ENCODE results near the gene PREX1.

DNA sequence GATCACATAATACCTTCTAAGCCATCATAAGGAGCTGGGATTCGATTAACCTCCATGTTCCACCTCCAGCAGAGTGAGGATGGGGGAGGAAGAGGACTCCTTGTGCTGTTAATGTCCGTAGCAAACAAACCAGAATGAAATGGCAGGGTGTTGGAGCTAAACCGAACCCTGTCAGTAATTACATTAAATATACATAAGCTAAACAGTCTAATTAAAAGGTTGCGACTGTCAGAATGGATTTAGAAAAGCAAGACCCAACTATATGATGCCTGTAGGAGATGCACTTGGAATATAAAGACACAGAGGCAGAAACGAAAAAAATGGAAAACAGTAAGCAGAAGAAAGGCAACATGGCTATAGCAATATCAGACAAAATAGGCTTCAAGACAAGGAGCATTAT lies 13.2 kb downstream of the PREX1 start:
- TF ChIP-seq, protein P1, sequence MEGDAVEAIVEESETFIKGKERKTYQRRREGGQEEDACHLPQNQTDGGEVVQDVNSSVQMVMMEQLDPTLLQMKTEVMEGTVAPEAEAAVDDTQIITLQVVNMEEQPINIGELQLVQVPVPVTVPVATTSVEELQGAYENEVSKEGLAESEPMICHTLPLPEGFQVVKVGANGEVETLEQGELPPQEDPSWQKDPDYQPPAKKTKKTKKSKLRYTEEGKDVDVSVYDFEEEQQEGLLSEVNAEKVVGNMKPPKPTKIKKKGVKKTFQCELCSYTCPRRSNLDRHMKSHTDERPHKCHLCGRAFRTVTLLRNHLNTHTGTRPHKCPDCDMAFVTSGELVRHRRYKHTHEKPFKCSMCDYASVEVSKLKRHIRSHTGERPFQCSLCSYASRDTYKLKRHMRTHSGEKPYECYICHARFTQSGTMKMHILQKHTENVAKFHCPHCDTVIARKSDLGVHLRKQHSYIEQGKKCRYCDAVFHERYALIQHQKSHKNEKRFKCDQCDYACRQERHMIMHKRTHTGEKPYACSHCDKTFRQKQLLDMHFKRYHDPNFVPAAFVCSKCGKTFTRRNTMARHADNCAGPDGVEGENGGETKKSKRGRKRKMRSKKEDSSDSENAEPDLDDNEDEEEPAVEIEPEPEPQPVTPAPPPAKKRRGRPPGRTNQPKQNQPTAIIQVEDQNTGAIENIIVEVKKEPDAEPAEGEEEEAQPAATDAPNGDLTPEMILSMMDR (IDR thresholded peaks at IDR 0.05), result no peak
- no peak for TF ChIP-seq POLR2A (IDR thresholded peaks at IDR 0.05)

Measured in adrenal gland (tissue), 5 donors.